ENCODE measurements around the gene KSR1.
"Not testable (repeated sequence)": the region's sequence is repeated elsewhere in the genome, so short reads cannot be mapped to it uniquely, and the experiment has no call there.

Gene KSR1

DNA sequence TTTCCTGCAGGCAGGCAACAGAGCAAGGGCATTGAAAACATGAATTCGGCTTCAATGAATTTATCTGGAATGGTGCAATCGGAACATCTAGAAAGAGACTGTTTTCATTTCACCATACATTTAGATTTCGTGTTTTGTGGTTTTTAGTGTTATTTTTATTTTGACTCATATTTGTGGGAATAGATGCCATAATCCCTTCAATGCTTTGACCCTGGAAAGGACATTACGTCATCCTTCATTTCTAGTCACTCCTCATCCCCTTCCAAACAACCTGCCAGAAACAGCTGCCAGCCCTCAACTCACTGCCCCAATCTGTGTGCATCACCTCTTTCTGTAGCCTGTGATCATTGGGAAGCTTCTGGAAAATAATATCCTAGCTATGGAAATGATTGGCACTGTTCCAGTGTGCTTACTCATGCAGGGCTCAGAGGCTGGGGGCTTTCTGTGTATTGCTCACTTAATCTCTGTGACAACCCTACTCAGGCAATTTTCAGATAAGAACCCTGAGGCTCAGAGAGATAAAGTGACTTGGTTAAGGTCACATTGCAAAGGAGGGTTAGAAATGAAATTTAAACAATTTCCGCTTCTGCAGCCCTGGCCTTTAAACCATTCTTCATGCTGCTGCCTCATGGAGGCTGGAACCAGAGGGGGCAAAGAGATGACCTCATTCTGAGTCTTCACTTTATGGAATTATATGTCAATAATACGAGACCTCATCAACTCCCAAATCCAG is 9.5 kb upstream of the KSR1 start:
- TF ChIP-seq TCF4 (CRISPR knock-in tag; IDR thresholded peaks at IDR 0.05; ENCODE audit: borderline replicate concordance) (0 out of 2 replicates have a peak, but pooled peaks have one; percentile 10), RARB (CRISPR knock-in tag; IDR thresholded peaks at IDR 0.05) (no peak), CREB5 (CRISPR knock-in tag; IDR thresholded peaks at IDR 0.05; ENCODE audit: low read depth) (peak; percentile 54; the same call in 1 of the 2 replicates), ISL1 (CRISPR knock-in tag; IDR thresholded peaks at IDR 0.05) (0 out of 2 replicates have a peak, but pooled peaks have one; percentile 21), ZFP3 (CRISPR knock-in tag; IDR thresholded peaks at IDR 0.05) (peak; percentile 49; the same call in 1 of the 2 replicates)
- peak; percentile 69 for ATAC-seq

DNA sequence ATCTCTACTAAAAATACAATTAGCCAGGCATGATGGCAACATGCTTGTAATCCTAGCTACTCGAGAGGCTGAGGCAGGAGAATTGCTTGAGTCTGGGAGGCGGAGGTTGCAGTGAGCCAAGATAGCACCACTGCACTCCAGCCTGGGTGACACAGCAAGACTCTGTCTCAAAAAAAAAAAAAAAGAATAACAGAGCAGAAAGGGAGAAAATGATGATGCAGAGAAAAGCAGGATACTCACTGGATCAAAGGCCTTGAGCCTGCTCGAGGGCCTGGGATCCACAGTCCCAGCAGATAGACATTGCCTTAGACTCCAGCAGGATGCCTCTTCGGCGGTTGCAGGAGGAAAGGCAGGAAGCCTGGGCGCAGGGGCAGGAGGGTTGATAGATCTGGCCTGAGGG is 7.7 kb upstream of the KSR1 start:
- ATAC-seq: not testable (repeated sequence)

- TF ChIP-seq ZC3H10 (CRISPR knock-in tag; IDR thresholded peaks at IDR 0.05) (no peak), PATZ1 (CRISPR knock-in tag; IDR thresholded peaks at IDR 0.05; ENCODE audit: borderline replicate concordance) (no peak), ZNF8 (CRISPR knock-in tag; IDR thresholded peaks at IDR 0.05) (no peak), POU6F1 (CRISPR knock-in tag; IDR thresholded peaks at IDR 0.05; ENCODE audit: borderline replicate concordance, low read depth) (no peak), SNAI2 (CRISPR knock-in tag; IDR thresholded peaks at IDR 0.05) (no peak), PPARA (CRISPR knock-in tag; IDR thresholded peaks at IDR 0.05; ENCODE audit: borderline replicate concordance) (no peak), ZNF565 (CRISPR knock-in tag; conservative IDR thresholded peaks at IDR 0.05; ENCODE audit: low read depth) (no peak), ZNF70 (CRISPR knock-in tag; IDR thresholded peaks at IDR 0.05) (no peak), TCF4 (CRISPR knock-in tag; IDR thresholded peaks at IDR 0.05; ENCODE audit: borderline replicate concordance) (no peak)
- ATAC-seq: no peak
These were observed 6.7 kb upstream of the KSR1 start for GRCh38 chr17:27449541-27449940.

GRCh38 chr17:27449988-27450387 is 6.3 kb upstream of the KSR1 start:
- TF ChIP-seq ZFP30 (CRISPR knock-in tag; IDR thresholded peaks at IDR 0.05): no peak
- no peak for TF ChIP-seq ARNTL (CRISPR knock-in tag; IDR thresholded peaks at IDR 0.05; ENCODE audit: borderline replicate concordance, low read depth)
- no peak for TF ChIP-seq ZNF565 (CRISPR knock-in tag; conservative IDR thresholded peaks at IDR 0.05; ENCODE audit: low read depth)
- TF ChIP-seq PPARA (CRISPR knock-in tag; IDR thresholded peaks at IDR 0.05; ENCODE audit: borderline replicate concordance): no peak
- TF ChIP-seq OSR1 (CRISPR knock-in tag; IDR thresholded peaks at IDR 0.05): no peak
- TF ChIP-seq ESRRG (CRISPR knock-in tag; IDR thresholded peaks at IDR 0.05): no peak
- TF ChIP-seq ZFP3 (CRISPR knock-in tag; IDR thresholded peaks at IDR 0.05): no peak
- TF ChIP-seq PATZ1 (CRISPR knock-in tag; IDR thresholded peaks at IDR 0.05; ENCODE audit: borderline replicate concordance): no peak
- no peak for TF ChIP-seq CSDC2 (CRISPR knock-in tag; IDR thresholded peaks at IDR 0.05)
- TF ChIP-seq GLIS3 (CRISPR knock-in tag; IDR thresholded peaks at IDR 0.05): no peak
- TF ChIP-seq, protein P1, sequence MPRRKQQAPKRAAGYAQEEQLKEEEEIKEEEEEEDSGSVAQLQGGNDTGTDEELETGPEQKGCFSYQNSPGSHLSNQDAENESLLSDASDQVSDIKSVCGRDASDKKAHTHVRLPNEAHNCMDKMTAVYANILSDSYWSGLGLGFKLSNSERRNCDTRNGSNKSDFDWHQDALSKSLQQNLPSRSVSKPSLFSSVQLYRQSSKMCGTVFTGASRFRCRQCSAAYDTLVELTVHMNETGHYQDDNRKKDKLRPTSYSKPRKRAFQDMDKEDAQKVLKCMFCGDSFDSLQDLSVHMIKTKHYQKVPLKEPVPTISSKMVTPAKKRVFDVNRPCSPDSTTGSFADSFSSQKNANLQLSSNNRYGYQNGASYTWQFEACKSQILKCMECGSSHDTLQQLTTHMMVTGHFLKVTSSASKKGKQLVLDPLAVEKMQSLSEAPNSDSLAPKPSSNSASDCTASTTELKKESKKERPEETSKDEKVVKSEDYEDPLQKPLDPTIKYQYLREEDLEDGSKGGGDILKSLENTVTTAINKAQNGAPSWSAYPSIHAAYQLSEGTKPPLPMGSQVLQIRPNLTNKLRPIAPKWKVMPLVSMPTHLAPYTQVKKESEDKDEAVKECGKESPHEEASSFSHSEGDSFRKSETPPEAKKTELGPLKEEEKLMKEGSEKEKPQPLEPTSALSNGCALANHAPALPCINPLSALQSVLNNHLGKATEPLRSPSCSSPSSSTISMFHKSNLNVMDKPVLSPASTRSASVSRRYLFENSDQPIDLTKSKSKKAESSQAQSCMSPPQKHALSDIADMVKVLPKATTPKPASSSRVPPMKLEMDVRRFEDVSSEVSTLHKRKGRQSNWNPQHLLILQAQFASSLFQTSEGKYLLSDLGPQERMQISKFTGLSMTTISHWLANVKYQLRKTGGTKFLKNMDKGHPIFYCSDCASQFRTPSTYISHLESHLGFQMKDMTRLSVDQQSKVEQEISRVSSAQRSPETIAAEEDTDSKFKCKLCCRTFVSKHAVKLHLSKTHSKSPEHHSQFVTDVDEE (CRISPR knock-in tag; IDR thresholded peaks at IDR 0.05): no peak
- TF ChIP-seq POU6F1 (CRISPR knock-in tag; IDR thresholded peaks at IDR 0.05; ENCODE audit: borderline replicate concordance, low read depth): no peak
- no peak for TF ChIP-seq ZNF8 (CRISPR knock-in tag; IDR thresholded peaks at IDR 0.05)
- TF ChIP-seq SNAI2 (CRISPR knock-in tag; IDR thresholded peaks at IDR 0.05): no peak
- no peak for TF ChIP-seq ZC3H10 (CRISPR knock-in tag; IDR thresholded peaks at IDR 0.05)
- TF ChIP-seq TOX (CRISPR knock-in tag; IDR thresholded peaks at IDR 0.05; ENCODE audit: borderline replicate concordance): no peak
- no peak for TF ChIP-seq TCF4 (CRISPR knock-in tag; IDR thresholded peaks at IDR 0.05; ENCODE audit: borderline replicate concordance)
- no peak for TF ChIP-seq BACH2 (CRISPR knock-in tag; IDR thresholded peaks at IDR 0.05; ENCODE audit: borderline replicate concordance)

More at GRCh38 chr17:27449988-27450387, 6.3 kb upstream of the KSR1 start:
- ATAC-seq: no peak

Data from SK-N-SH treated with all-trans-retinoic acid at 6 μM for 48 hours (cell line).